Left cardiac atrium (tissue), 4 donors: ENCODE measurements around the gene GDF11. TPM values are rescaled to one million over a fixed set of nuclear protein-coding genes. Genes with fewer than 3 reads are reported as not detected.

Experiments
- ATAC-seq, 2 donors: fragments of 200-7000 bp; cut with Tn5 transposase; one replicate each; pipeline ENCODE4 v1.9.1; 2020; ENCODE audit warnings: mild to moderate bottlenecking in 2 of 2, moderate library complexity in 2 of 2
- DNase-seq: peaks from one replicate; pipeline ENCODE4 v3.0.0-alpha.2; 2020
- intact Hi-C, 2 donors: fragments of 100-400 bp; cut with DNase I; formaldehyde crosslinking; loops; one replicate each; pipeline versions ENCODE4 v1.14.1 to v1.15.1; 2022 to 2023
- total RNA-seq, 2 donors: library from RNA; stranded (reverse); fragmentation: NEBNext Ultra II Directional; extraction: Animal tissue kit (Norgen Biotek cat#: 25700); gene quantifications; one replicate each; pipeline ENCODE4 v1.2.1, GENCODE V29; 2021
- donor health status: DM: no; HTN: yes; CAD: no.
- donor health status: DM: no; HTN: yes; CAD: no; lungs with severe emphysema.
- donor health status: DM: yes; HTN: yes; CAD: no.
- donor health status: Dilated cardiomyopathy.

The GDF11 gene
- total RNA-seq, 2 donors from 2014 or later: 12.0 to 14.2 TPM

DNA sequence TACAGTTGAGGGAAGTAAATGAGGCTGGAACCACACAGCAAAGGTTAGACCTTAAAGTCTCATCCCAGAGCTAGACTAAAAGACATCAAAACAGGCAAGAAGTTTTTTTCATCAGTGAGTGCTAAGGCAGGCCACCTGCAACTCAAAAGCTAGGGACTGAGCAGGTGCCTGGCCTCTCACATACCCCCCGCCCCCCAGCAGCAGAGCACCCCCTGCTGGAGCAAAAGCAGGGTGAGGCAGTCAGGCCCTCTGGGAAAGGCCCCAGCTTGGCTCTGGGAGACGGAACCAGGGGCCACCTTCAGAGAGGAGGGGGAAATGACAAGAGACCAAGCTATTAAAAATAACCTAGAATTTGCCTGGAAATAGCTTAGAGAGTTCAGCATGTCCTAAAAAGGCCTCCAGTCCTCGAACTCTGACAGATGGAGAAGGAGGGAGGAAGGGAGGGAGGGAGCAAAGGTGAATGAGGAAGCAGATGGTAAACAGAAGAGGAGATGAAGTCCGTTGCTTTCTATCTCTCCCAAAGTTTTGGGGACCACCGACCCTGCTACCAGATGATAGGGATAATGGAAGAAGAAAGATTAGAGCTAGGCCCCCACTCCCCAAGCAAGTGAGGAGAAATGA, 37.0 kb upstream of the GDF11 start:
- intact Hi-C loops: no loop called here
- ATAC-seq (no peak), DNase-seq (peak; percentile 19)

DNA sequence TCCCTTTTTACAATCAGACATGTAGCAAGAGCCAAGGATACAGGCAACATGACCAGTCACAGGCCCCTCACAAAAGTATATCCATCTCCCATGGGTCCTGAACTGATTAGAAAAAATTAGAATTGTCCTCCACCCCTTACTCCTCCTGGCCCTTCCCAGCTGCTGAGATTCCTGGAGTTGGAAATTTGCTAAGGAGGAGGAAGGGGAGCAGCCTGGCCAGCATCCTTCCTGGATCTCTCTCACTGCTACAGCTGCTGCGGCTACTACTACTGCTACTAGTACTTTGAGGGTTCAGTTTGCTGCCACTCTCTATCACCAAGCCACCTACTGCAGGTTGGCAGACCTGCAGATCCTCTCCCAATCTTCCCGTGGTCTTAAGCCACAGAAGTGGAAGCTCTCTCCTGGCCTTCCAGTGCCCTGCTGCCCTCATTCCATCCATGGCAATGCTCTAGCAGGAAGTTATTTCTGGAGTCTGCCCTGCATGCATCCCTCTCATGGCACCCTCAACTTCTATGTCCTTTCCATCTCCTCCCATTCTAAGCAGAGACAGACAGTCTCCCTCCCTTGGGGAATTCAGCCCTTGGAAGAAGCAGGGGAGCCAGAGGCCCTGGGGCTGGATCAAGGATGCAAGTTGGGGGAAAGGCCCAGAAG, 36.2 kb upstream of the GDF11 start:
- intact Hi-C loops: no loop called here
- ATAC-seq (no peak), DNase-seq (peak; percentile 16)

DNA sequence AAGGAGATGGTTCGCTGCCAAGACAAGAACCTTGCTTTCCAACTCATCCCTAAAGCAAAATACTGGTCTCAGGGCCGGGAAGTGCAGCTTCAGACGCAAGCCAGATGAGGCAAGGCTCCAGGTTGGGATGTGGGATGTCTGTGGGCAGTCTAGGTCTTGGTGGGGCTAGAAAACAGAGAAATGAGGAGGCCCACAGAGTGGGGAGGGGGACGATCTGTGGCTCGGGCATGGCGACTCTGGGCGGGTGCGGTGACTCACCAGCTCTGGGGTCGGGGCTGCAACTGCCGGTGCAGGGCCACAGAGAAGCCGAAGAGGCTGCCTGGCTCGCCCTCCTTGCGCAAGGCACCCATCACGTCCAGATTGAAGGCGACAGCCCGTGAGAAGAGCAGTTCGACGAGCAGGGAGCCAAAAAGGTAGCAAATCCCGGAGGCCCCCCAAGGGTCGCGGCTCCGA, 35.7 kb upstream of the GDF11 start:
- DNase-seq: peak; percentile 41
- peak in 1 of 2 donors; percentile 8 for ATAC-seq
- intact Hi-C loops: no loop called here

DNA sequence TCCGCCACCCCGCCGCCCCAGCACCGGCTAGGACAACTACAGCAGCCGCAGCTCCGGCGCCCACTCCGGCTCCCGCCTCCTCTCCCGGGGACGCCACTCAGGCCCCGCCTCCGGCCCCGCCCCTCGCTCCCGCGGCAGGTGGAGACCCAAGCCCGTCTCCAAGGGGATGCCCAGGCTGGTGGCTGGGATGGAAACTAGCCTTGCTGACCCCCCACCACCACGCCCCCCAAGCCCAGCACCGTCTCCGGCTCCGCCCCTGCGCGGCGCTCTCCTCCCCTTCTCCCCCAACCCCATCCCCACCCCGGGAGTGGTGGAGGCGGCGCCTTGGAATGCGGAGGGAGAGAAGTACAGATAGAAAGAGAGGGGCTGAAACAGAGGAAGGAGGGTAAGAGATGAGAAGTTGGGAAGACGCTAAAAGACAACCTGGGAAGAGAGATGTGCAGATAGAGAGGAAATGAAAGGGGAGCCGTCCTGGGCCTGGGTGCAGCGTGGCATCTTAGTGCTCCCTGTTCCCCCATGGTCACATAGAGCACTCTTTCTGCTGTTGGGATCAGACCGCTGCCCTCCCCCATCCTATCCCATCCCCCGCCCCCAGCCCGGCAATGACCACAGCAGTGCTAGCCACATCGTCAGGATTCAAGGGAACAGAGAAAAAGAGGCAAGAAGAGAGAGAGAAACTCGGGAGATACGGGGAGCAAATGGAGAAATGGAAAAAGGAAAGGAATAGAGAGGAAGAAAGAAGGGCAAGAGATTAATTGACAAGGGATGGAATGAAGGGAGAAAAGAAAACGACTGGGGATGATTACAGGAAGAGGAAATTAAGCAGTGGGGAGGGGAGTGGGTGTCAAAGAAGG, 34.9 kb upstream of the GDF11 start, which contains the start of gene ITGA7:
TSS of gene ITGA7 (minus strand) at position 64 of the 854 bp plus-strand sequence. CDS start 222 bp downstream, outside the sequence.
- ATAC-seq: peak; percentile 51 to 69
- peak; percentile 82 for DNase-seq
- intact Hi-C loops: no loop called here

DNA sequence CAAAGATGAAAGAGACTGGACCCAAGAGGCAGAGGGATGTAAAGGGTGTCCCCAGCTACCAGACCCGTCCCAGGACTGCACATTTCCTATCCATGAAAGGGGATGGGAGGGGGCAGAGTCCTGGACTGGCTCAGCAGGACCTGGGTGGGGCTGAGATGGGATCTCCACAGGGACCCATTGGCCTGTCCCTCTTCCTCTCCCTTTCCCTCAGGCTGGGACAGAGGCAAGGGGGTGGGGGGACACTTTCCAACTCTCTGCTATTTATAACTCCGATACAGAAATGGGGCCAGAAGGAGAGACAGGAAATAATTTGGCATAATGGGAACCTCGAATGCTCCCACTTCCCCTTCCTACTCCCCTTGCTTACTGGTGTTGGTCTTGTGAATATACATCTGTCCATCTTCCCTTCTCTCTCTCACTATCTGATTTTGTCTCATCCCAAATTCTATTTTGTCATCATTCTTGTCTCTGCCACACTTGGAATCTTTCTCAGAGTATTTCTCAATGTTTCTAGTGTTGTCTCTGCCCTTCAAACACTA, 34.2 kb upstream of the GDF11 start:
- intact Hi-C loops: no loop called here
- DNase-seq (peak; percentile 66), ATAC-seq (peak; percentile 55 to 58)

DNA sequence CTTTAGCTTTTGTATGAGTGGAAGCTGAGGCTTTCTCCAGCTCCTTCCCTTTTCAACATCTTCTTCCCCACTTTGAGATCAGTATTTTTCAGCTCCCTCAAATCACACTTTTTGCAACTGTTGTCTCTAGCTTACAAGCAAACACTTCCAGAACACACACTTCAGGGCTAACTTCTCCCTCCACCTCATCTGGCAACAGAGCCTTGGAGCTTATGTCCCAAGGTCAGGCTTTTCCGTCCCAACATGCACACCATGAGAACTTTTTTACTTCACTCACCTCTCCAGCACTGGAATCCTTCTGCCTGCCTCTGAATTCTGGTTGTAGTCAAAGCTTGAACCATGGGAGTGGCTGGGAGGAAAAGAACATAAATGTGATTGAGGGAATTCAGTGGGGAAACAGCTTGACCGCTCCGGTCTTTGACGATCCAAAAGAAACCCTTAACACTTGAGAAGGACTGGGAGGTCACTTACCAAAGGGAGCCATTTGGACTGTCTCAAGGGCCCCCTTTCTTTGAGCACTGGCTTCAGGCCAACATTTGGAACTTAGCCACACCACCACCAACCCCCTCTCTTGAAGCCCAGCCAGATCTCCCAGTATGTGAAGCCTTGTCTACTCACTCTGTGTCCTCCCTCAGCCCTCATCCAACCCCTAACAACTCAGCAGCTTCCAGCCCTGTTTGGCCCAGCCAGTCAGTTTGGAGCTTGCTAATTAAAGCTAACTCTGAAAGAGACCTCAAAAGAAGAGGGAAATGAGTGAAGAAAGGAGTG, 31.0 kb upstream of the GDF11 start:
- DNase-seq (peak; percentile 71), ATAC-seq (peak; percentile 34 to 58)
- intact Hi-C loops: no loop called here

DNA sequence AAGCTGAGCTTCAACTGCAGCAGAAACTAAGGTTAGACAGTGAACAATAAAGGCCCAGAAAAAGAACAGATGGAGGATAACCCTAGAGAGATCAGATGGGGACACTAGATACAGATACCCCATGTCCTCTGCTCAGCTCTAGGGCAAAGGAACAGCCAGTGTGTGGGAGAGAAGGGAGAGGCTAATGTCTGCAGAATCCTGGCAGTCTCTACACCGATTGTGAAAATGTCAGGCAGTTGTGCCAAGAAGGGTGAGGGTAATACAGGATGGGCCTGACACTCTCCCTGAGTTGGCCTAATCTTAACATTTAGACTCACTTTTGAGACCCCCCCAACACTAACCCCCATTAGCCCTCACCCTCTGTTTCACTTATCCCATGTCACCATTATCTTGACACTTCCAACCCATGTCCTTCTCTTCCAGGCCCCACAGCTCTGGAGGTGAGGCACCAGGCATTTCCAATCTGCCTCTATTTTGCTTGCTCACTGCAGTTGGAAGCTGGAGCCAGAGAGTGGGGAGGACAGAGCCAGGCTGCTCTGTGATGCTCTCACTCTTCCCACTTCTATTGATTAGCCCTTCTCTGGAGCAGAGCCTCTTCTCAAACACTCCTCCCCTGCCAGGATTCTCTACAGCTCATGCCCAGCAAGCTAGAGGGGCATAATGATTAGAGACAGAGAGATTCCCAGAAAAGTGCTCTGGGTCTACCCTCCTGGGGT, 30.1 kb upstream of the GDF11 start:
- DNase-seq: peak; percentile 21
- peak in 1 of 2 donors; percentile 13 for ATAC-seq
- intact Hi-C loops: no loop called here

DNA sequence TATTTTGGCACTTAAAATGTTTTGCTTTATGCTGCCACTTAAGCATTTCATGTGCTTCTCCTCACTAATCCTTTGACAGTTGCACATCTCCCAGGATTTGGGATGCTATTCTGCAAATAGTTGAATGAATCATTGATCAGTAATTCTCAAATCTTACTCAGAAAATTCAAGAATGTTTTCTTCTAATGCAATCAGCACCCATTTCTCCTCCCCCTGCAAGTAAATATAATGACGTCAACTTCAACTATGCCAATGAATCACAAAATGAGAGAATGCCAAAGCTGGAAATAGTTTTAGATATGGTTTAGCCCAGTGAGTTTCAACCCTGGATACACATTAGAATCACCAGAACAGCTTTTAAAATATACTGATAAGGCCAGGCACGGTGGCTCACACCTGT, 29.2 kb upstream of the GDF11 start:
- intact Hi-C loops: no loop called here
- no peak for ATAC-seq
- no peak for DNase-seq

DNA sequence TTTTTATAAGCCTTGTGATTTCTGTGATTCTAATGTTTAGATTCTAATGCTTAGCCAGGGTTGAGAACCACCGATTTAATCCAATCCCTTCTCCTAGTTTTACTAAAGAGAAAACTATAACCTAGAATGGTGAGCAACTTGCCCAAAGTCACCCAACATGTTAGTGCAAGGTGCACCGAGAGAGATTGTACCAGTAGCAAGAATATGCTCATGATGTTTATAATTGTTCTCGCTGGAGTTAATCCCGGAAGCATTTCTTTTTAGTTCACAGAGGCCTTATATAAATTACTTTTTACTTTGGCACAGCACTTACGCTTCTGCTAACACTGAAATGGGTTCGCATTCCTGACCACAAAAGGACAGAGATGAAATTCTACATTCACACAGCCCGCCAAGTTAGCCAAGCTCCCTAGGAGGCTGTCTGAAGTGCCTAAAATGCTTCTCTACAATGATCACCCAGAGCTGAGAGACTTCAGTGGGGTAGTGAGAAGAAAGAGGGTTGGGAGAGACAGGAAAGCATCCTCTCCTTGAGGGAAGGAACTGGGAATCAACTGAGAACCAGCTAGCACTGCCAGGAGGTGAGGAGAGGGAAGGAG, 27.7 kb upstream of the GDF11 start:
- no peak for ATAC-seq
- DNase-seq: peak; percentile 5
- intact Hi-C loops: no loop called here

DNA sequence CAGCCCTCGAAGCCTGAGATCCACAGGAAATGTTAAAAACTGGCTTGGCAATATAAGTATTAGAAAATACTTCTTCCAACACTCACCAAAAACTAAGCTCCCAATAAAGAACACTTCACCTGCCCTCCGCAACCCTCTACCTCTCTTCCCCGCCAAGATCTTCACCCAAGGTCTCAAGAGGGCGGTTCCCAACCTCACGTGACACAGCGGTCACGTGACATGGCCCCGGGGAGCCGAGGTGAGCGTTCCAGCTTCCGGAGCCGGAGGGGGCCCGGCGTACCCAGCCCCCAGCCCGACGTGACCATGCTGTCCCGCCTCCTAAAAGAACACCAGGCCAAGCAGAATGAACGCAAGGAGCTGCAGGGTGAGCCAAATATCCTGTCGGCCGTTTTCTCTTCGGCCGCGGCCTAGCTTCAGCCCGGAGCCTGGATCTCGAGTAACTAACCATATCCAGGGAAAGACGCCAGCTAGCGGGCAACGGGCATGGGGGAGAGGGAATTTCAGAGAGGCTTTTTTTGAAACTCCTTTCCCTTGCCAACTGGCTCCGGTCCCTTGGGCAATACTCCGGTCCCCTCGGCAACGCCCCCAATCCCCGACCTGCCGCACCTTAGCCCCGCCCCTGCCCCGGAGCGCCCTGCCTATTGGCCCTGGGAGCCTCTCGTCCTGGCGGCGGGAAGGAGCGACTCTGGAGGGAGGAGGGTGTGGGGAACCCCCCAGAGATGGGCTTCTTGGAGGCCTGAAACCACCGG, 26.9 kb upstream of the GDF11 start, which contains the start of gene BLOC1S1:
TSS of gene BLOC1S1 (plus strand) at position 214 of the 749 bp plus-strand sequence. CDS start at position 220, 6 bp downstream.
- ATAC-seq (peak; percentile 63 to 67), DNase-seq (peak; percentile 94)
- intact Hi-C loops: no loop called here

DNA sequence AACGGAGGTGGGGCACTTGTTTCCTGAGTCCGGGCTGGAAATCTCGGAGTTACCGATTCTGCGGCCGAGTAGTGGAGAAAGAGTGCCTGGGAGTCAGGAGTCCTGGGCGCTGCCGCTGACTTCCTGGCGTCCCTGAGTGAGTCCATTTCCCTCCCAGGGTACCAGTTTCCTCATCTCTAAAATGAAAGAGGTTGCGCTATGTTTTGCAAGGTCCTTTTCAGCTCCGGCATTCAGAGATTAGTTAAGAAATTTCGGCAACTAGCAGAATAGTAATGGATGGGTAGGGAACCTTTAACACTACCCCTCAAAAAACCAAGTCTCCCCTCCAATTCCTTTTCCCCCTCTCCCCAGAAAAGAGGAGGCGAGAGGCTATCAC, 26.4 kb upstream of the GDF11 start:
- peak in 1 of 2 donors; percentile 1 for ATAC-seq
- intact Hi-C loops: no loop called here
- DNase-seq: no peak

DNA sequence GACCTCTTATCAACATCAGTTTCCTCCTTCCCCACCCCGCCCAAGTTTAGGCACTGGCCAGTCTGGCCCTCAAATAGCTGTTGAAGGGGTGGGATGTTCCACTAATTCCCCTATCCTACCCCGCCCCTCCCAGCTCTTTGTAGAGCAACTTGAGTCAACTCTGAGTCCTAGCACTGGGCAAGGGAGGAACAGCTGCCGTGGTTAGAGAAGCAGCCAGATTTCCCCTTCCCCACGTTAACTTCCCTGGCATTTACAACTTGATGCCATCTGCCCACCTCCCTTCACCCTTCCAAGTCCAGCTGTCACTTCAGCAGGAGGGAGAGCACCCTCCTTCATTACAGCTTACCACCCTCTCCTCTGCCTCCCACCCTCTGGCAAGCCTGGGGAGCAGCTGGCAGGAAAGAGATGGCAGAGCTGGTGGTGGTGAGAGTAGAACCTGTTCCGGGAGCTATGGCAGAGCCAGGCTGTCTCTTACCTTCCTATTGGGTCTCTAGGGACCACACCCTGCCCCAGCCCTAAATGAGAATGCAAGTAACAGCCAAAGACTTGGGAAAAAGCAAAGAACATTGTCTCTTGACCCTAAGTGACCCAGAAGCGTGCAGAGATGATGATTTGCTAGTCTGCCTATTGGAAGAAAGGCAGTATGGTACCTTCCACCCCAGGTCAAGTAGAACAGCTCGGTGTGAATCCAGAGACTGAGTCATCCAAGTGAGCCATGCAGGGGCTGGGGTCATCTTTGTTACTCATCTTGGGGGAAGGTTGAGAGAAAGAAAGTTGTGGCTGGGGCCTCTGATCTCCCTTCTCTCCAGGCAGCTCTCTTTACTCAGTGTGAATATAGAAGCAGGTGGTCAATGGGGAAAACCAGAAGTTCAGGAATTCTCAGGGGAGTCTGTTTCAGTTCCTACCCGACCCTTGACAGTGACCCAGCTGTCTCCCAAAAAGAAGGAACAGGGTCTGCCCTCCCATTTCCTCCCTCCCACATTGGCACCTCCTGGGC, 25.6 kb upstream of the GDF11 start:
- no peak for ATAC-seq
- intact Hi-C loops: no loop called here
- DNase-seq: no peak

DNA sequence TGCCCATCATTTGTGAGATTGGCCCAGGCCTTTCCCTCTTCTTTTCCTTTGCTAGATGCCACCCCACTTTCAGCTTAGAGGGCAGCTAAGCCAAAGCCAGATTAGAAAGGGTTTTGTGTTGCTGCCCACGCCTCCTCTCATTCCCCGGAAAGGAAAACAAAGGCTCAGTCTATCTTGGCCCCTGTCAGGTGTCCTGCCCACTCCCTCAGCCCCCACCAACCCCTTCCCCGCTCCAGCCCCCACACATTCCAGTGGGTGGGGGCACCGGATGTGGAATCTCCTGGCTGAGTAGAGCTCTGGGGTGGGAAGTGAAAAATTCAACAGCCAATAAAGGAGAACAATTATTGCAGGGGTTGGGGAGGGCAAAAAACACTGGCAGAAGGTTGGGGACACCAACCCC, 24.9 kb upstream of the GDF11 start:
- no peak for ATAC-seq
- intact Hi-C loops: no loop called here

DNA sequence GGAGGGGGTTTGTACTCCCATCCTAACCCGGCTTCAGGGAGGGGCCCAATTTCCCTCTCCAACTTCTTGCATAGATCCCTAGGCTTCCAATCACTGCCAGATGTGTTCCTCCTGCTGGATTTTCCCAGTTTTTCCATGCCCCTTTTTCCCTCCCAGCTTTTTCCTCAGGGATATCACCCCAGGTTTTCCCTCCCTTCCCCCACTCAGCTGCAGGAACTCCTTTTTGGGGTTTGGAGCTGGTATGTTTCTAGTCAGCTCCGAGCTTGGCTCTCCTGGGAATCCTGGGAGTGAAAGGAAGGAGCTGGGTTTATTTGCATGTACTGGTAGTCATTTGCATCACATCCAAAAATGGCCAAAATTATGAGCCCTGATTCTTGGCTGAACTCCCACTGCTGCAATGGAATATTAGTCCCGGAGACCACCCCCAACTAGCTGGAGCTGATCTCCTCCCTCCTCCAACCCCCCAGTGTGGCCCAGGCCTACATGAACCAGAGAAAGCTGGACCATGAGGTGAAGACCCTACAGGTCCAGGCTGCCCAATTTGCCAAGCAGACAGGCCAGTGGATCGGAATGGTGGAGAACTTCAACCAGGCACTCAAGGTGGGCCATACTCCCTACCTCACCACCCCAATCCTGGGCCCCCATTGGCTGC, 24.2 kb upstream of the GDF11 start:
- ATAC-seq (no peak), DNase-seq (no peak)
- intact Hi-C loops: no loop called here

More for the DNA sequence above, 24.9 kb upstream of the GDF11 start:
- DNase-seq: no peak

DNA sequence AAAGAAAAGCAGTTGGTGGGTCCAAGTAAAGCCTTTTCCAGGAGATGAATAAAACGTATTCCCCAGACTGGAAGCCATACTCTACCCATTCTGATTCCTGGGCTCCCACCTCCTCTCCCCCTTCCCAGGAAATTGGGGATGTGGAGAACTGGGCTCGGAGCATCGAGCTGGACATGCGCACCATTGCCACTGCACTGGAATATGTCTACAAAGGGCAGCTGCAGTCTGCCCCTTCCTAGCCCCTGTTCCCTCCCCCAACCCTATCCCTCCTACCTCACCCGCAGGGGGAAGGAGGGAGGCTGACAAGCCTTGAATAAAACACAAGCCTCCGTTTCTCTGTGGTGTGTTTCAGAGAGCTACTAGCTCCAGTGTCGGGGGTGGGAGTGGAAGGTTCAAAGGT, 23.6 kb upstream of the GDF11 start:
- no peak for ATAC-seq
- intact Hi-C loops: no loop called here
- no peak for DNase-seq
